Keratinocyte (primary cell): ENCODE data around the gene PTPRN2.

ENCODE experiments used
- CTCF ChIP-seq, 3 experiments: IDR thresholded peaks in 1 of 3; conservative IDR thresholded peaks in 1 of 3; optimal IDR thresholded peaks in 1 of 3; 2 replicates in 2 of 3; 3 replicates in 1 of 3; pipeline versions ENCODE3 to v1.5.1; 2011; ENCODE audit warnings: low read length in 3 of 3, mild to moderate bottlenecking in 3 of 3, moderate library complexity in 2 of 3, control low read depth in 1 of 3, inconsistent platforms in 1 of 3; ENCODE audit not compliant: insufficient read depth in 2 of 3; ENCODE audit errors: extremely low read depth in 1 of 3
- EZH2 ChIP-seq: IDR thresholded peaks from one replicate; pipeline ENCODE4 v1.6.1; 2012; ENCODE audit warnings: inconsistent platforms, mild to moderate bottlenecking, low read length, moderate library complexity

DNA sequence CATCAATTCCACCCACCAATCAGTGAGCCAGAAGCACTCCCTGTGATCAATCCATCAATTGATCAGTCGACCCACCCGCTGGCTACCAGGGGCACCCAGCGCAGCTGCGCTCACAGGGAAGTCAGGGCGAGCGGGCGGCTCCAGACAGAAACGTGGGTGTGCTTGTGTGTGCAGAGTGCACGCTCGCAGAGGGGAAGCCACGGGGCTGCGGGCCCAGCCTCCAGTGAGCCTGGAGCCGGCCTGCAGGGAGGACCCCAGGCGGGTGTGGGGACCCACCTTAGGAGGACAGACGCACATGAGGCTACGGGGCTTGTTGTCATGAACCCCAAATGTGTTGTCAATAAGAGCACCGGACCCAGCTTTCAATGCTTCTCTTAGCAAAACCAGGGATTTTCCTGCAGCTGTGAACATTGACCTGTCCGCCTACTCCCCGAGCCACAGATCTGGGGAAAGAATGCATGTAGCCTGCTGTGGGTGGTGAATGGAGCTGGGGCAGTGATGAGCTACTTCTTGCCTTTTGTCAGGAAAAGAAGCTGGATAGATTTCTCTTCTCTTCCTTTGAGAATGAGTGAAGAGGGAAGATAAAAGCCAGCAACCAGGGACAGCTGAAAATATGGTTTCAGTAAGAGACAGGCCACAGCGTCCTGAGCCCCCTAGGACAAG, 753.0 kb downstream of the PTPRN2 start:
- TF ChIP-seq CTCF (optimal IDR thresholded peaks at IDR 0.05 in 1 of 3, IDR thresholded peaks at IDR 0.05 in 1 of 3, conservative IDR thresholded peaks at IDR 0.05 in 1 of 3; ENCODE audit: extremely low read depth in 1 of 3, insufficient read depth in 2 of 3, low read length in 3 of 3) (no peak), EZH2 (no peak)
